Measurements from ENCODE around the gene RBM47.

DNA sequence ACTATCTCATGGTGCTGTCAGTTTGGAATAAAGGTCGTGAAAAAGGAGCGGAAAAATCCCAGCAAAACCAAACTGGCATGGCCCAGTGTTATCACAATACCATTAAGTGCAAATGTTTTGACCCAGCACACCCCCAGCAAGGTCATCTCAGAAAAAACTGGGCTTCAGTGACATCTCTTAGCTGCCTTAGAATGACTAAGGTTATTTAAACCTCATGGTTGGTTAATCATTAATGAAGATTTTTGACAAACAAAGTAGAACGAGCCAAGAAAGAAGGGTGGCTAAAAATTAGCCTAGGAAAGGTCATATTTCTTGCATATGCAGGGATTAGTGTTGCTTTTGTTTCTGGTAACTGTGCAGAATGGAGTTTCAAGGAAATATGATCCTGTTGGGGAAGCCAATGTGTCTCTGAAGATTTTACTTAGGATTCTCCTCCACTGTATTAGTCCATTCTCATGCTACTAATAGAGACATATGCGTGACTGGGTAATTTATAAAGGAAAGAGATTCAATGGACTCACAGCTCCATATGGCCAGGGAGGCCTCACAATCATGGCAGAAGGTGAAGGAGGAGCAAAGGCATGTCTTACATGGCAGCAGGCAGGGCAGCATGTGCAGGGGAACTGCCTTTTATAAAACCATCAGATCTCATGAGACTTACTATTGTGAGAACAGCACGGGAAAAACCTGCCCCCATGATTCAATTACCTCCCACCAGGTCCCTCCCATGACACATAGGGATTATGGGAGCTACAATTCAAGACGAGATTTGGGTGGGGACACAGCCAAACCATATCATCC is 211.0 kb downstream of the RBM47 start:
- TF ChIP-seq ESRRA (IDR thresholded peaks at IDR 0.05; ENCODE audit: borderline replicate concordance, low read depth) (no peak), ZNF12 (CRISPR knock-in tag; IDR thresholded peaks at IDR 0.05) (no peak), ID3 (CRISPR knock-in tag; IDR thresholded peaks at IDR 0.05) (no peak), ID3 (tag; IDR thresholded peaks at IDR 0.05) (no peak), HCFC1 (IDR thresholded peaks at IDR 0.05; ENCODE audit: low read depth, low read length) (no peak), JUND (IDR thresholded peaks at IDR 0.05; ENCODE audit: borderline replicate concordance, low read depth, low read length) (no peak), JUND (tag; IDR thresholded peaks at IDR 0.05; ENCODE audit: borderline replicate concordance, low read depth, low read length) (no peak), POLR2A (conservative IDR thresholded peaks at IDR 0.05) (no peak), SRSF7 (optimal IDR thresholded peaks at IDR 0.05; ENCODE audit: low read depth, low read length) (no peak), ZNF197 (CRISPR knock-in tag; IDR thresholded peaks at IDR 0.05; ENCODE audit: low read depth) (no peak), BHLHE40 (IDR thresholded peaks at IDR 0.05; ENCODE audit: low read length) (no peak), SMC3 (conservative IDR thresholded peaks at IDR 0.05; ENCODE audit: insufficient read depth, low read depth, low read length) (no peak)
- TF ChIP-seq, protein P1, sequence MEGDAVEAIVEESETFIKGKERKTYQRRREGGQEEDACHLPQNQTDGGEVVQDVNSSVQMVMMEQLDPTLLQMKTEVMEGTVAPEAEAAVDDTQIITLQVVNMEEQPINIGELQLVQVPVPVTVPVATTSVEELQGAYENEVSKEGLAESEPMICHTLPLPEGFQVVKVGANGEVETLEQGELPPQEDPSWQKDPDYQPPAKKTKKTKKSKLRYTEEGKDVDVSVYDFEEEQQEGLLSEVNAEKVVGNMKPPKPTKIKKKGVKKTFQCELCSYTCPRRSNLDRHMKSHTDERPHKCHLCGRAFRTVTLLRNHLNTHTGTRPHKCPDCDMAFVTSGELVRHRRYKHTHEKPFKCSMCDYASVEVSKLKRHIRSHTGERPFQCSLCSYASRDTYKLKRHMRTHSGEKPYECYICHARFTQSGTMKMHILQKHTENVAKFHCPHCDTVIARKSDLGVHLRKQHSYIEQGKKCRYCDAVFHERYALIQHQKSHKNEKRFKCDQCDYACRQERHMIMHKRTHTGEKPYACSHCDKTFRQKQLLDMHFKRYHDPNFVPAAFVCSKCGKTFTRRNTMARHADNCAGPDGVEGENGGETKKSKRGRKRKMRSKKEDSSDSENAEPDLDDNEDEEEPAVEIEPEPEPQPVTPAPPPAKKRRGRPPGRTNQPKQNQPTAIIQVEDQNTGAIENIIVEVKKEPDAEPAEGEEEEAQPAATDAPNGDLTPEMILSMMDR (IDR thresholded peaks at IDR 0.05 in 2 of 3, conservative IDR thresholded peaks at IDR 0.05 in 1 of 3; ENCODE audit: insufficient read depth in 2 of 3, low read depth in 1 of 3, low read length in 3 of 3): no peak
